Forelimb muscle (tissue), 1 donor: ENCODE measurements around the gene PCSK9. TPM values are rescaled to one million over a fixed set of nuclear protein-coding genes. Genes with fewer than 3 reads are reported as not detected.

Source experiments
- DNase-seq: peaks from one replicate; pipeline ENCODE4 v3.0.0-alpha.2; 2013; ENCODE audit warnings: low read depth
- polyA plus RNA-seq: library from polyadenylated mRNA; unstranded; fragments of 120-200 nt; gene quantifications from one replicate; pipeline ENCODE4 v1.2.1, GENCODE V29; 2013; ENCODE audit not compliant: insufficient read length

The PCSK9 gene
- polyA plus RNA-seq, result 3.9 TPM

GRCh38 chr1:55039342-55040082, at the start of gene PCSK9:
PCSK9 (plus strand) TSS chr1:55039548; CDS start chr1:55039838, 290 bp downstream.
- DNase-seq, result no peak

GRCh38 chr1:54989968-54990810, 49.2 kb upstream of the PCSK9 start:
- DNase-seq, result no peak

GRCh38 chr1:54990916-54991315, 48.4 kb upstream of the PCSK9 start:
- no peak for DNase-seq

GRCh38 chr1:54991939-54992338, 47.4 kb upstream of the PCSK9 start:
- DNase-seq, result no peak

GRCh38 chr1:54993140-54993539, 46.2 kb upstream of the PCSK9 start:
- no peak for DNase-seq

GRCh38 chr1:54994355-54994990, 44.9 kb upstream of the PCSK9 start:
- DNase-seq, result no peak

- no peak for DNase-seq
Measured at GRCh38 chr1:54995013-54995760, 44.2 kb upstream of the PCSK9 start.

GRCh38 chr1:54995835-54996234, 43.5 kb upstream of the PCSK9 start:
- DNase-seq, result no peak

GRCh38 chr1:54996359-54996868, 42.9 kb upstream of the PCSK9 start:
- DNase-seq, result no peak

- DNase-seq, result no peak
Measured at GRCh38 chr1:54996869-54997710, 42.3 kb upstream of the PCSK9 start.

- DNase-seq, result no peak
Measured at GRCh38 chr1:54997711-54997986, 41.7 kb upstream of the PCSK9 start.

GRCh38 chr1:54998100-54998499, 41.2 kb upstream of the PCSK9 start:
- DNase-seq, result no peak

GRCh38 chr1:54998677-54999076, 40.7 kb upstream of the PCSK9 start, which contains the start of gene BSND:
BSND (plus strand) TSS chr1:54998933; CDS start chr1:54999187, 254 bp downstream.
- DNase-seq, result no peak

- DNase-seq, result no peak
Measured at GRCh38 chr1:55000110-55001085, 39.0 kb upstream of the PCSK9 start.

GRCh38 chr1:55001311-55001710, 38.0 kb upstream of the PCSK9 start:
- DNase-seq, result no peak

GRCh38 chr1:55002686-55003085, 36.7 kb upstream of the PCSK9 start:
- DNase-seq, result no peak

- no peak for DNase-seq
Measured at GRCh38 chr1:55005351-55006140, 33.8 kb upstream of the PCSK9 start.

- DNase-seq, result no peak
Measured at GRCh38 chr1:55006931-55007330, 32.4 kb upstream of the PCSK9 start.

GRCh38 chr1:55007625-55008024, 31.7 kb upstream of the PCSK9 start:
- no peak for DNase-seq
